ENCODE measurements around the gene BLTP2. TPM values are rescaled to one million over a fixed set of nuclear protein-coding genes. Genes with fewer than 3 reads are reported as not detected.
A peak's percentile ranks its signal among the peaks of the same experiment; 100 is the strongest.
"Not testable (repeated sequence)": the region's sequence is repeated elsewhere in the genome, so short reads cannot be mapped to it uniquely, and the experiment has no call there.

BLTP2 gene
- total and polyA plus RNA-seq, 2 experiments from 2014 or later = 40.1 to 82.4 TPM

GRCh38 chr17:28612531-28612930 lies 32.4 kb downstream of the BLTP2 start:
- no peaks in the 10 kb centered on the region for H3K36me3 ChIP-seq (replicated peaks; ENCODE audit: insufficient read depth, low read depth)
- H3K9me2 ChIP-seq (replicated peaks; ENCODE audit: insufficient read depth) = no peaks in the 10 kb centered on the region
- no peak overlapping the region for H3K4me3 ChIP-seq
- H4K20me1 ChIP-seq (ENCODE audit: insufficient read depth, poor library complexity, severe bottlenecking) = no peaks in the 10 kb centered on the region
- H3K9me3 ChIP-seq (ENCODE audit: low read depth) = no peaks in the 10 kb centered on the region
- H3K4me1 ChIP-seq (ENCODE audit: insufficient read depth) = no peaks in the 10 kb centered on the region
- no peaks in the 10 kb centered on the region for H3K27me3 ChIP-seq
- TF ChIP-seq CTCF (IDR thresholded peaks at IDR 0.05; ENCODE audit: poor library complexity) (no peak), EZH2 (IDR thresholded peaks at IDR 0.05; ENCODE audit: borderline replicate concordance) (no peak)
- no peaks in the 10 kb centered on the region for H3K79me2 ChIP-seq
- 90% methylated on average over 2 of the region's 2 CpGs for WGBS (ENCODE audit: low lambda C conversion rate, missing lambda C conversion rate)
- no peak overlapping the region for H3K4me2 ChIP-seq
- DNase-seq (ENCODE audit: low spot score) = no peak
- H2AFZ ChIP-seq = no peak overlapping the region
- H3K27ac ChIP-seq = no peak overlapping the region

GRCh38 chr17:28610376-28610775 lies 34.6 kb downstream of the BLTP2 start:
- Histone ChIP-seq H3K4me3 (no peak overlapping the region), H3K9me3 (ENCODE audit: low read depth) (no peaks in the 10 kb centered on the region), H3K27me3 (no peaks in the 10 kb centered on the region), H3K27ac (no peak overlapping the region), H4K20me1 (ENCODE audit: insufficient read depth, poor library complexity, severe bottlenecking) (no peaks in the 10 kb centered on the region), H3K9me2 (replicated peaks; ENCODE audit: insufficient read depth) (no peaks in the 10 kb centered on the region), H3K79me2 (no peaks in the 10 kb centered on the region), H3K4me2 (no peak overlapping the region), H2AFZ (no peak overlapping the region), H3K36me3 (replicated peaks; ENCODE audit: insufficient read depth, low read depth) (no peaks in the 10 kb centered on the region), H3K4me1 (ENCODE audit: insufficient read depth) (no peaks in the 10 kb centered on the region)
- WGBS (ENCODE audit: low lambda C conversion rate, missing lambda C conversion rate) = 83% methylated on average over 8 of the region's 8 CpGs
- TF ChIP-seq CTCF (IDR thresholded peaks at IDR 0.05; ENCODE audit: poor library complexity) = no peak
- no peak for TF ChIP-seq EZH2 (IDR thresholded peaks at IDR 0.05; ENCODE audit: borderline replicate concordance)
- no peak for TF ChIP-seq EZH2phosphoT487 (IDR thresholded peaks at IDR 0.05; ENCODE audit: low read depth, severe bottlenecking, unreplicated experiment)
- no peak for DNase-seq (ENCODE audit: low spot score)

- not testable (repeated sequence) for H3K9me2 ChIP-seq (replicated peaks; ENCODE audit: insufficient read depth); H3K36me3 ChIP-seq (replicated peaks; ENCODE audit: insufficient read depth, low read depth); H3K9me3 ChIP-seq (ENCODE audit: low read depth); H3K4me2 ChIP-seq; DNase-seq (ENCODE audit: low spot score); H3K79me2 ChIP-seq; H2AFZ ChIP-seq; H3K4me1 ChIP-seq (ENCODE audit: insufficient read depth); H3K4me3 ChIP-seq; H3K27me3 ChIP-seq; H4K20me1 ChIP-seq (ENCODE audit: insufficient read depth, poor library complexity, severe bottlenecking); H3K27ac ChIP-seq
- no CpG with 5 or more reads among the region's 31 CpGs for WGBS (ENCODE audit: low lambda C conversion rate, missing lambda C conversion rate)
Observed at GRCh38 chr17:28604031-28604430, 40.9 kb downstream of the BLTP2 start.

GRCh38 chr17:28599311-28600184 lies 45.4 kb downstream of the BLTP2 start:
- Histone ChIP-seq H3K36me3 (replicated peaks; ENCODE audit: insufficient read depth, low read depth) (no peaks in the 10 kb centered on the region), H3K9me2 (replicated peaks; ENCODE audit: insufficient read depth) (no peaks in the 10 kb centered on the region), H2AFZ (peak overlapping the region; percentile 50), H3K9me3 (ENCODE audit: low read depth) (no peaks in the 10 kb centered on the region), H4K20me1 (ENCODE audit: insufficient read depth, poor library complexity, severe bottlenecking) (no peaks in the 10 kb centered on the region), H3K27ac (peak overlapping the region; percentile 90), H3K4me1 (ENCODE audit: insufficient read depth) (no peaks in the 10 kb centered on the region), H3K4me2 (peak overlapping the region; percentile 86), H3K79me2 (peaks cover 21% of the 10 kb centered on the region), H3K27me3 (no peaks in the 10 kb centered on the region), H3K4me3 (peak overlapping the region; percentile 37)
- DNase-seq (ENCODE audit: low spot score) = peak; percentile 73
- TF ChIP-seq CTCF (IDR thresholded peaks at IDR 0.05; ENCODE audit: poor library complexity) = no peak
- TF ChIP-seq EZH2phosphoT487 (IDR thresholded peaks at IDR 0.05; ENCODE audit: low read depth, severe bottlenecking, unreplicated experiment) = no peak
- no peak for TF ChIP-seq EZH2 (IDR thresholded peaks at IDR 0.05; ENCODE audit: borderline replicate concordance)
- 16% methylated on average over 40 of the region's 40 CpGs for WGBS (ENCODE audit: low lambda C conversion rate, missing lambda C conversion rate)
